NCI-H524 (cell line): ENCODE data around the gene GBP1.
A peak's percentile ranks its signal among the peaks of the same experiment; 100 is the strongest.
"Not testable (repeated sequence)": the region's sequence is repeated elsewhere in the genome, so short reads cannot be mapped to it uniquely, and the experiment has no call there.

ENCODE experiments used
- DNase-seq, 2 experiments: peaks; one replicate each; lab custom pipeline; 2025; lab: John Stamatoyannopoulos, UW

Gene GBP1

DNA sequence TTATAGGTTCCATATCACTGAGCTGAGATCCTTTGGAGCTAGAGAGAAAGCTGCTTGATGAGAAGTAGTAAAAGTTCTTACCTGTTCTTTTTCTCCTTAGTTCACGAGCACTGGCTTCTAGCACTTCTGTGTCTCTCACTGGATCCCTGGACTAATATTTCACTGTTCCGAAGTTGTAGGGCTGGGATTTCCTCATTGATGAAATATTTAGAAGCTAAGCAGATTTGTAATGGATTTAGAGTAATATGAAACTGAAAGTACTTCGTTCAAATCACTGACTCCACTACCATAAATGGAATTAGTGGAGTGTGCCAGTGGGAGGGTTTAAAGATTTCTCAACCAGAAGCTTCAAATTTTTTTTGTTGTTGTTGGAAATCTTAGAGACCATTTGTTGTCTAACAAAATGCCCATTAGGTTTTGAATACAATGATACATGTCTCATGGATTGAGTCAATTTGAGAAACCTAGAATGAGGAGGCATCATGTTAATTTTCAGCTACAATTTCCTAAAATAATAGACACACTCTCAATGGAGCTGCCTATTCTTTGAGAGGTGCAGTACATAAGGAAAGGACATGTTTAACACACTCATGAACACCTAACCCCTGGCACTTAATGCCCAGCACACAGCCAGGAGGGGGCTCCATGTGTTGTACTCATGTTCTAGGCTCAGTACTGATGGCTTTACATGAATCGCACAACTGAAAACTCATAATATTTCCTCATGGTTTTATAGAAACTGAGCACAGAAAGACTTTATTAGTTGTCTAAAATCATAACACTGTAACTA is at the start of gene GBP1:
Gene GBP1, minus strand, starts transcription at position 130 of the 790 bp plus-strand sequence. CDS start 1,974 bp downstream, outside the sequence.
- peak in 1 of 2 experiments; percentile 38 for DNase-seq

DNA sequence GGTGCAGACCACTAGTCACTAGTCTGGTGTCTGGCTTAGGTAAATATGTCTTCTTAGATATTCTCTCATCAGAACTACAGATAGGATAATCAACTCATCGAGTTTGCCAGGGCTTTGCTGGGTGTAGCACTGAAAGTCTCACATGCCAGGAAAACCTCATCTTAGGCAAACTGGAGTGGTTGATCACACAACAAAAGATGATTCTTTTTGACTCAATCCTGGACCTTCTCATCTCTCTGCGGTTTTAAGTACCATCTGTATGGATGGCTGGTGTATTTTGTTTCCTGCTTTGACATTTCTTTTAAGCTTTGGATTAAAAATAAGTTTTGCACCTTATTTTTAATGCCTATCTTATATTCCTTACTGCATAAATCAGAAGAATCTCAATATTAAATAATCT is 49.7 kb upstream of the GBP1 start:
- DNase-seq: no peak

DNA sequence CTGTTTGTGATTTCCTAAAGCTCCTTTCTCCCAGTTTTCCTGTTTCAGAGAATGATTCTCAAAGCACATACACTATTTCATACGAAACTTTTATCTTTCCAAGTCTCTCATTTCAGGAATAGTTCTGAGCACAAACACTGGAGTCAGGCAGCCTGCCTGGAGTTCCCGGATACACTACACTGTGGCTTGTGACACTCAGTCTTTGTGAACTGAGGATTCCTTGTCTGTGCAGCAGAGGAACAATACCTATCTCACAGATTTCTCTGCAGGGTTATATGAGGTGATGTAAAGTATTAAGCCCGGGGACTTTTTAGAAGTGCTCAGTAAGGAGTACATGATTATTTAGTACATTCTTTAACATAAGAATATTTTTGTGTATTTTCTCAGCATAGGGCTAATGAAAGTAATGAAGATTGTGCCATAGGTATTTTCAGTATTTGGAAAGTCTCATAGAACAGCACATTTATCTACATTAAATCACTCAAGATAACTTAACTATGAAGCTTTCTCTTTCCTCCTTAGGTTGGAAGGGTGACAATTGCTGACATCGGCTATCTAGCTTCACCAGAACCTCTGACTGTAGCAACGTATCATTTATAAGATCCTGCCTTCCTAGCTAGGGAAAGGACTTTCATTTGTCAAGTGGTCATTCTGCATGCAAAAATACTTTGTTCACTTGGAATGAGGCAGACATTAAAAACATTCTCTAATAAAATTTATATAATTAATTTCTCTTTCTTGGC is 48.0 kb upstream of the GBP1 start:
- DNase-seq: no peak

DNA sequence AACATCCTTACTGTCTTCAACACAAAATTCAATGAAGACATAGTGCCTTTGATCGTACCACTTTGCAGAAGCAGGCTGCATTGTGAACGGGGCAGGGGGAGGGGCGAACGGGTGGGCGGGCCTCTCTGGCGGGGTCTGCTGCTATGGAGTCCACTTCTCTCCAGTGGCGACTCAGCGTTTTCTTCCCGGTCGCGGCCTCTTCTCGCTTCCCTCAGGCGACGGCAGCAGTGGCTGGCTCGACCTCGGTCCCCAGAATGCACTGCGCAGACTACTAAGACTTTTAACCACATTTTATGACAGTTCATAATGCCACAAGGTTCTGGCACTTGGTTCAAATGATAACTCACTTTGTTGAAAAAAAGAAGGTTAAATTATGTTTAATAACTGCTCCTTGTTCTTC is 39.7 kb upstream of the GBP1 start:
- no peak for DNase-seq

- no peak for DNase-seq
Observed at GRCh38 chr1:89104147-89104546, 39.1 kb upstream of the GBP1 start.

DNA sequence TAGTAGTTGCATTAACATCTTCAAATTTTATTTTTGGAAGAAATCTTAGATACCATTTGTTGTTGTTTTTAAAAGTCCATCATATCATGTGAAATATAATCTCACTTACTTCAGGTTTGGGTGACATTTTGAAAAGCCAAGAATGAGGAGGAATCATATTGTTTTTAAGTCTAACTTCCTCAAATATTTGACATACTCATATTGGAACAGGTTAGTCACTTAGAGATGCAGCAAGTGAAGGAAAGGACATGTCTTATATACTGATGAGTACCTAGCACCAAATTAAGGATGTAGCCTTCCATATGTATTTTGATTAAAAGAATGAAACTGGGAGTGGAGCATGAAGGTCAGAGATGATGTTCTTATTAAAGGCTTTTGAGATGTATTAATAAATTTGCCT is 37.0 kb upstream of the GBP1 start:
- no peak for DNase-seq

DNA sequence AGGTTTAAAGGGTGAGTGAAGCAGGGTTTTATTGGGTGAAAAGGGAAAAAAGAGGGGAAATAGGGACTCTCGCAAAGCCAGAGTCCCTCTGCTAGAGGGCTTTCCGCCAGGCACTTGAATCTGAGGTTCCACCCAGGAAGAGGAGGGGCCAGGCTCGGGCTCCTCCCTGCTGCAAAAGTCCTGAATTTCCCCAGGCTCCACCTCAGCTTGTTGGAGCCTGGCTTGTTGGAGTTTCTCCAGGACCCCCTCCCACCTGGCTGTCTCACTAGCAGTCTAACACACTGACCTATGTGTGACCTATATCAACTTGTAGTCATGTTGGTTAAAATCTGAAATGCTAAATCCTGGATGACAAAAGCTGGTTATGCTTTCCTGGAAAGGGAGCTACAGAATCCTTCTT is 35.4 kb upstream of the GBP1 start:
- no peak for DNase-seq

DNA sequence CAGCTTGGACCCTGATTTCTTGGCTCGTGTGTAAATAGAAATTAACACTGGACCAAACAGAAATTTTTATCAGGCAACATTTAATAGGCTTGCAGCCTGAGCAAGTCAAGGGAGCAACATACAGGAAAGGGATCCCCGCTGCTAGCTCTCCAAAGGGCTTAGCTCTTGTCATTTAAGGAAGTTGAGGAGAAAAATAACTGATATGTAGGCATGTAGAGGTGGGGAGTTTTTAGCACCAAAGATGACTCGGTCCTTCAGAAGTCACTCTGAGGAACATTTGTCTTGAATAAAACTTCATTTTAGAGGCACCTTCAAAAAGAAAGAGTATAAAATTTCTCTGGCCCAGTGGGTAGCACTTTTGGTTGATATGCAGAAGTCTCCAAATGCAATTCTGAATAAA is 33.8 kb upstream of the GBP1 start:
- DNase-seq: no peak

DNA sequence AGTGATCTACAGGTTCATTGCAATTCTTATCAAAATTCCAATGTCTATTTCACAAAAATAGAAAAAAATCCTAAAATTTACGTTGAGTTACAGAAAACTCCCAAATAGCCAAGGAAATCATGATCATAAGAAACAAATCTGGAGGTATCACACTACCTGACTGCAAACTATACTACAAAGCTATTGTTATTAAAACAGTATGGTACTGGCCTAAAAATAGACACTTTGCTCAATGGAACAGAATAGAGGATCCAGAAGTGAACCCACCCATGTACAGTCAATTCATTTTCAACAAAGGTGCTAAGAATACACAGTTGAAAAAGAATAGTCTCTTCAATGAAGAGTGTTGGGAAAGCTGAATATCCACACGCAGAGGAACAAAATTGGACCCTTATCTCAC is 30.7 kb upstream of the GBP1 start:
- no peak for DNase-seq

- DNase-seq: no peak
Observed at GRCh38 chr1:89089962-89090361, 25.0 kb upstream of the GBP1 start.

GRCh38 chr1:89088572-89088971 is 23.6 kb upstream of the GBP1 start:
- no peak for DNase-seq

GRCh38 chr1:89087241-89087640 is 22.2 kb upstream of the GBP1 start:
- peak in 1 of 2 experiments; percentile 3 for DNase-seq

DNA sequence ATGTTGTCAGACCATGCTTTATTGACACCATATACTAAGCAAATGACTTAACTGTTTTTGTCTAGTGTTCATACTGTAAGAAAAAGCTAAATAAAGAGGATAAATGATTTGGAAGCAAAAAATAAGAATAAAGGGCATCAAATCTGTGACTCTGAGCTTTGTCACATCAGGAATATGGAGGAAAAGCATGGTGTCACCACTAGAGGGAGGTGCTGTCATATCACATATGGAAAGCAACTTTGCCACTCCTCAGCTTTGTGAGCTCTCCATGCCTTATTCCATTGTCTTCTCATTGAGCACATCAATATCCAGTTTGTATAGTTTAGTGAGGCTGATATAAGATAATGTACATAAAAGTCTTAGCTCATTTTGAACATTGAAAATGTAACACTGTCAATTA is 20.8 kb upstream of the GBP1 start:
- peak; percentile 15 to 43 for DNase-seq

- DNase-seq: no peak
Observed at GRCh38 chr1:89081005-89081404, 16.0 kb upstream of the GBP1 start.

GRCh38 chr1:89080068-89080467 is 15.1 kb upstream of the GBP1 start:
- not testable (repeated sequence) for DNase-seq

- DNase-seq: peak; percentile 14 to 64
Observed at GRCh38 chr1:89072466-89073065, 7.6 kb upstream of the GBP1 start.

- DNase-seq: no peak
Observed at GRCh38 chr1:89070509-89070908, 5.5 kb upstream of the GBP1 start.

- no peak for DNase-seq
Observed at GRCh38 chr1:89069951-89070350, 4.9 kb upstream of the GBP1 start.

DNA sequence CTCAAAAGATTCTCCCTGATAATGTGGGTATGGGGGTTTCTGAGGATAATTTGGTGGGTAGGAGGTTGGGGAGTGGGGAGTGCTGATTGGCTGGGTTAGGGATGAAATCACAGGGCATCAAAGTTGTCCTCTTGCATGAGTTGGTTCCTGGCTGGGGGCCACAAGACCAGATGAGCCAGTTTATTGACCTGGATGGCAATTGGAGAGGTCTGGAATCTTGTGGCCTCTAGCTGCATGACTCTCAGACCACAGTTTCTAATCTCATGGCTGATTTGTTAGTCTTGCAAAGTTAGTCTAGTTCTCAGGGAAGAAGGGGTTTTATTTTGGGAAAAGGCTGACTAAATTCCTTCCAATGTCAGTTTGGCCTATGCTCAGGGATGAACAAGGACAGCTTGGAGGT is 3.3 kb upstream of the GBP1 start:
- no peak for DNase-seq

GRCh38 chr1:89064632-89065031 is 376 bp downstream of the GBP1 start:
- peak in 1 of 2 experiments; percentile 7 for DNase-seq

DNA sequence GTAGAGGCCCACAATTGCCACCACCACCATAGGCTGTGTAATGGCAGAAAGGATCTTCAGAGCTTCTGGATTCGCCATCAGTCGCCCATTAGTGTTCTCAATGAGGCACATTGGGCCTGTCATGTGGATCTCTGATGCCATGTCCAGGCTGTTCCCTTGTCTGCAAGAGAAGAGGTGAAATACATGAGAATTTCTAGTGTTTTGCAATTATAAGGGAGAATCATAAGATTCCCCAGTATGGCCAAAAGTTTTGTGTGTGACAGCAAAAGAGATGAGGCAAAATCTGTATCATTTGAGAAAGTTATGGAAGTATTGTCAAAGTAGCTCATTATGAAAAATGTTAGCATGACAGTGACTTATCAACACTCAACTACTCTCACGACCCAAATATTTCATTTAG is 1.9 kb downstream of the GBP1 start:
- no peak for DNase-seq

GRCh38 chr1:89060091-89060490 is 4.9 kb downstream of the GBP1 start:
- DNase-seq: no peak

GRCh38 chr1:89051955-89052312 is 13.1 kb downstream of the GBP1 start:
- no peak for DNase-seq
